ENCODE data around the gene NUP210L. TPM values are rescaled to one million over a fixed set of nuclear protein-coding genes. Genes with fewer than 3 reads are reported as not detected.

NUP210L gene
- total and polyA plus RNA-seq, 9 of the 15 experiments (the other 6 are each of a cell fraction or from before 2014, with no cell fraction given): 0.01 to 0.04 TPM; not detected in 7

DNA sequence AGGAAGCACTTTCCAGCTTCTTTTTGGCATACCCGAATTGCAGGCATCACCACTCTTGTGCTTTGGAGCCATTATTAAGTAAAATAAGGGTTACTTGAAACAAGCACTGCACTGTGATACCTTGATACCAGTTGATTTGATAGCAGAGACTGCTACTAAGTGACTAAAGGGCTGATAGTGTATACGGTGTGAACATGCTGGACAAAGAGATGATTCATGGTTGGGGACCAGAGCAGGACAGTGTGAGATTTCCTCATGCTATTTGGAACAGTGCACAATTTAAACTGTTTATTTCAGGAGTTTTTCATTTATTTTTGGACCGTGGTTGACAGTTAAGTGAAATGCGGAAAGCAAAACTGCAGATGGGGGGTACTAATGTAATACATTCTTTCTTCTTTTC lies 154.5 kb downstream of the NUP210L start:
- ATAC-seq (peak; percentile 63), FAIRE-seq (no peak), DNase-seq (ENCODE audit: extremely low read depth in 1 of 4, low spot score in 3 of 4) (no peak)
- in situ Hi-C loops (cut with MboI) (no loop called here), intact Hi-C loops (cut with micrococcal nuclease) (no loop called here)
- ChIA-PET POLR2A (interaction anchor here (0.6 to 6.0 kb wide), 4 partner anchors 8 to 468 kb away, joined by 3 to 83 read pairs (median 3); partner anchors contain the start of gene RPS27), CTCF (ENCODE audit: low intra/inter-chr PET ratio) (no interaction called here)
- Histone ChIP-seq H3K36me3 (ENCODE audit: control insufficient read depth, insufficient read depth, low read length) (peaks cover 3% of the 10 kb centered on the region; the same call in 1 of the 3 replicates), H3K9me1 (ENCODE audit: control insufficient read depth, insufficient read depth, low read length) (no peaks in the 10 kb centered on the region), H3K9ac (ENCODE audit: insufficient read depth in 1 of 2, low read depth in 2 of 2, low read length in 2 of 2) (no peak overlapping the region), H3K27ac (ENCODE audit: extremely low read depth, low read depth, low read length) (no peak overlapping the region), H4K20me1 (replicated peaks; ENCODE audit: control insufficient read depth, insufficient read depth, low read length) (no peaks in the 10 kb centered on the region), H3K4me3 (no peak overlapping the region), H3K9me3 (replicated peaks; ENCODE audit: control insufficient read depth, insufficient read depth, low read depth, low read length) (no peaks in the 10 kb centered on the region), H3K4me2 (ENCODE audit: insufficient read depth, low read length) (no peak overlapping the region), H2AFZ (ENCODE audit: low read depth, low read length) (no peak overlapping the region), H3K4me1 (replicated peaks in 1 of 2; ENCODE audit: control insufficient read depth in 2 of 2, insufficient read depth in 2 of 2, low read length in 2 of 2) (no peaks in the 10 kb centered on the region; a peak in 1 of 5 replicates), H3K27me3 (ENCODE audit: control insufficient read depth in 2 of 2, insufficient read depth in 2 of 2, low read length in 2 of 2) (no peaks in the 10 kb centered on the region), H3K79me2 (ENCODE audit: control insufficient read depth, insufficient read depth, low read length) (no peaks in the 10 kb centered on the region)
- no TSS peak for BruUV-seq (replicated peaks)
- 32% methylated on average over 4 of the region's 4 CpGs for WGBS (ENCODE audit: insufficient coverage, low coverage, missing lambda C conversion rate)
- TF ChIP-seq MYNN (IDR thresholded peaks at IDR 0.05) (no peak), MYNN (CRISPR knock-in tag; IDR thresholded peaks at IDR 0.05) (no peak), MTF1 (CRISPR knock-in tag; IDR thresholded peaks at IDR 0.05; ENCODE audit: borderline replicate concordance) (no peak), ZNF124 (CRISPR knock-in tag; IDR thresholded peaks at IDR 0.05) (no peak), RAD21 (CRISPR knock-in tag; conservative IDR thresholded peaks at IDR 0.05 in 1 of 2, IDR thresholded peaks at IDR 0.05 in 1 of 2) (no peak), ZNF431 (CRISPR knock-in tag; IDR thresholded peaks at IDR 0.05) (no peak), MCM2 (IDR thresholded peaks at IDR 0.05; ENCODE audit: low read depth) (no peak), ATF2 (CRISPR knock-in tag; IDR thresholded peaks at IDR 0.05) (no peak), CCAR2 (IDR thresholded peaks at IDR 0.05; ENCODE audit: low read depth, low read length) (no peak)

Data from K562 (cell line).